Stimulated activated naive CD4-positive, alpha-beta T cell treated with Interleukin-2 at 50 U/mL for 16 hours (primary cell): ENCODE results near the gene LTA.

Source experiments
- DNase-seq: peaks from one replicate; lab custom pipeline; 2025; lab: John Stamatoyannopoulos, UW

LTA gene

GRCh38 chr6:31541658-31542521, 30.2 kb upstream of the LTA start, which contains the start of gene DDX39B:
Gene DDX39B (minus strand): TSS chr6:31542003. CDS start chr6:31540532, 1,471 bp downstream.
- DNase-seq = peak; percentile 94

DNA sequence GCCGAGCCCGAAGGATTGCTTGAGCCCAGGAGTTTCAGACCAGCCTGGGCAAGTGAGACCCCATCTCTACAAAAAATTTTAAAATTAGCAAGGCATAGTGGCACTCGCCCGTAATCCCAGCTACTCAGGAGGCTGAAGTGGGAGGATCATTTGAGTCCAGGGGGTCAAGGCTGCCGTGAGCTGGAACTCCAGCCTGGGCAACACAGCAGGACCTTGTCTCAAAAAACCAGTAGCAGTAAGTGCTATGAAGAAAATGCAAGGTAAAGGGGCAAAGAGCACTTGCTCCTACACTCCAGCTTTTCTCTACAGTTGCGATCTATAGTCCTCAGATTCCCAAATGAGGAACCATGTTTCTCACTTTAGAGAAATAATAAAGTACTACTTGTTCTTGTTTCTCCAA, 28.4 kb upstream of the LTA start:
- no peak for DNase-seq

DNA sequence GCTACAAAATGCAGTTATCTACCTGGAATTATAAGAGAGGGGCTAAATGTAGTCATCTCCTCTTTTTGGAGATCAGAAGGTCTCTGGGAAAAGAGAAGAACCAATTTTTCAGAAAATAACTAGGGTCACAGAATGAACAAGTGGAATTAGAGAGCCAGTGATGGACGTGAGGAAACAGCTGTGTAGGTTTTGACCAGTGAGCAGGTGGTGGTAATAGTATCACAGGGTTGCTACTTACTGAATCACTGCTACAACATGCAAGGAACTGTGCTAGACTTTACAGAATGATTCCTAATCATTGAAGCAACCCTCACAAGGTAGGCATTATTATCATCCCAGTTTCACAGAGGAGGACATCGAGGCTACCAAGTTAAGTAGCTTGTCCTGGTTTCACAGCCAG, 27.4 kb upstream of the LTA start:
- no peak for DNase-seq

- no peak for DNase-seq
Observed at GRCh38 chr6:31545291-31545690, 26.8 kb upstream of the LTA start.

GRCh38 chr6:31546339-31546957, 25.6 kb upstream of the LTA start, which contains the start of gene ATP6V1G2:
Gene ATP6V1G2 (minus strand): TSS chr6:31546608. CDS start chr6:31546559, 49 bp downstream.
- DNase-seq = peak; percentile 85

GRCh38 chr6:31546958-31547726, 24.9 kb upstream of the LTA start, which contains the start of gene NFKBIL1:
Gene NFKBIL1 (plus strand): TSS chr6:31547608. CDS start chr6:31547695, 87 bp downstream.
- peak; percentile 91 for DNase-seq

DNA sequence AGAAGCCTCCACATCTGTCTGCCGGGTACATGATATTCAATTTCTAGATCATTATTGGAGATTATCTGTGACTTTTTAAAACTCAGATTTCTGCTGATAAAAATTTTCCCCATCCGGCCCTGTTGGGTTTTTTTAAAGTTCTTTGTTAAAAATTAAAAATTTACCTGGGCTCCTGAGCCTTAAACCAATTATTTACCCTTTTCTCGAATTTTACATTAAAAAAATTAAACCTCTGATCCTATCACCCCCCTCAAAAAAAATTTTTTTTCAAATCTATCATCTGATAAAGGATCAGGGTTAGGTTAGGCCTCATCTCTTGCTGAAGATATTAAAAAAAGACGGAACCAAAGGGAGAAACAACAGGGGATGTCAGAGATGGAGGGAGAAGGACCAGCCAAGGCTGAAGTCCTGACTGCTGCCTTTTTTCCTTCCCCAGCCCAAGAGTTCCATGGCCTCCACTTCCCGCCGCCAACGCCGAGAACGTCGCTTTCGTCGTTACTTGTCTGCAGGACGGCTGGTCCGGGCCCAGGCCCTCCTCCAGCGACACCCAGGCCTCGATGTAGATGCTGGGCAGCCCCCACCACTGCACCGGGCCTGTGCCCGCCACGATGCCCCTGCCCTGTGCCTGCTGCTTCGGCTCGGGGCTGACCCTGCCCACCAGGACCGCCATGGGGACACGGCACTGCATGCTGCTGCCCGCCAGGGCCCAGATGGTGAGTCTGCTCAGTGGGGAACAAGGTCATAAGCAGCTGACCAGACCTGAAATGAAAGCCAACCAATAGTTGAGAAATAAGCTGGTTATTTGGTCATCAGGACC, 24.2 kb upstream of the LTA start:
- no peak for DNase-seq

GRCh38 chr6:31548544-31548873, 23.6 kb upstream of the LTA start:
- DNase-seq = no peak

GRCh38 chr6:31551371-31551770, 20.7 kb upstream of the LTA start:
- peak; percentile 55 for DNase-seq

DNA sequence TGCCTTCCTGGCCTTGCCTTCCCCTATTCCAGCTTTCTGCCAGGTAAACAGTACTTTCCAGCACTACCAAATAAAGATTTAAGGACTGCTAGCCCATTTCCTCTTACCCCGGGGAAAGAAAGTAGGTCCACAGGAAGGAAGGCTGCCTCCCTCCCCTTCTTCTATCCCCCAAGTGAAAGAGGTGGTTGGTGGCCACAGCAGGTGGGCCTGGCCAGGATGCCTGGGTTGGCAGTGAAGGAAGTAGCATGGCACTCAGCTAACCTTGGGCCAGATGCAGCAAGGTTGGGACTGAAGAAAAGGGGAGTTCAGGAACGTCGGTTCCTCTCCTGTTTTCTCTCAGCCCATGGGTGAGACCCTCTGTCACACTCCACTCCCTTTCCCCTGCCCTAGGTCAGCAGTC, 15.8 kb upstream of the LTA start:
- DNase-seq = no peak

DNA sequence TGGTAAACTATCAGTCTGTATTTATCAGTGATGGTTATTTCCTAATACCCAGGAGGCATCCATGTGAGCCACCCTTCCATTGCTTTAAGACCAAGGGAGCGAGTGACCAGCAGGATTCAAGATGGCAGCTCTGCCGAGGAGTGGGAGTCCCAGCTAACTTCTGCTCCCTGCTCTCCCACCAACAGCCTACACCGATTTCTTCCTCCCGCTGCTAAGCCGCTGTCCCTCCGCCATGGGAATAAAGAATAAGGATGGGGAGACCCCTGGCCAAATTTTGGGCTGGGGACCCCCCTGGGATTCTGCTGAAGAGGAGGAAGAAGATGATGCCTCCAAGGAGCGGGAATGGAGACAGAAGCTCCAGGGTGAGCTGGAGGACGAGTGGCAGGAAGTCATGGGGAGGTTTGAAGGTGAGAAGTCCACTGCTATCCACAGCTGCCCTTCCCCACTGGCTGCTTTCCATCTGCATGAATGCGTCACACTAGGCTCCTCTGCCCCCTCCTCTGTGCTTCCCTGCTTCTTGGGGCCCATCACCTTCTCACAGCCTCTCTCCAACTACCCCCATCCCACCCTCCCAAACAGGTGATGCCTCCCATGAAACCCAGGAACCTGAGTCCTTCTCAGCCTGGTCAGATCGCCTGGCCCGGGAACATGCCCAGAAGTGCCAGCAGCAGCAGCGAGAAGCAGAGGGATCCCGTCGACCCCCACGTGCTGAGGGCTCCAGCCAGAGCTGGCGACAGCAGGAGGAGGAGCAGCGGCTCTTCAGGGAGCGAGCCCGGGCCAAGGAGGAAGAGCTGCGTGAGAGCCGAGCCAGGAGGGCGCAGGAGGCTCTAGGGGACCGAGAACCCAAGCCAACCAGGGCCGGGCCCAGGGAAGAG, 14.4 kb upstream of the LTA start:
- no peak for DNase-seq

- DNase-seq = no peak
Observed at GRCh38 chr6:31558318-31558625, 13.8 kb upstream of the LTA start.

GRCh38 chr6:31558631-31559500, 13.2 kb upstream of the LTA start:
- DNase-seq = peak; percentile 78

GRCh38 chr6:31559606-31559957, 12.5 kb upstream of the LTA start:
- no peak for DNase-seq

DNA sequence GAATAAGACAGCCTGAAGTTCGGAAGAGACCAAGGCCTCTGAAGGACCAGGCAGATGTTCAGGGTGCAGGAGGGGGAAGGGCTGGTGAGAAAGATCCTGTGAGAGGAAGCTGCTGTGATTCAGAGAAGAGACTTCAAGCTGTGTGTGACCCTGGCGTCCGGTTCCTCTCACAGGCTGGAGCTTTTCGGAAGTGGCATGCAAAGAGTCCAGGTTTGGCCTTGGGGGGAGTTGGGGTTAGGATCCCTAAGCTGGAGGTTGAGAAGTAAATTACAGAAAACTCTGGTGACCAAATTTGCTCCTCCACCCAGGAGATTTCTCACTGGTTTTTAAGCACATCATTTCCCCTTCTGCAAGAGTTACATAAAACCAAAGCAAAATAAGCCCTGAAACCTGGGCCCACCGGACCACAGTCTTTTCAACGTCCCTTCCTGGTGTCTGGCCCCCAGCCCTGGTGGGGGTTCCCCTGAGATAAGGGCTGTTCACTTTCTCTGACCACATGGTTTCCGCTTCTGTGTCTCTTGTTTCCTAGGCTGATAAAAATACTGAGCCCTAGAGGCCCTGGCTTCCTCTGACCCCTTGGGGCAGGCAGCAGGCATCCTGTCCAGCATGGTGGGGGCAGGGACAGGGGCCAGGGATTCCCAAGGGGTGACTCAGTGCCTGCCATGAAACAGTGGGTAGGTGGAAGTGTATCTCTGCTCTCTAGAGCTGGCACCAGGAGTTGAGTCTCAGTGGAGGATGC, 12.0 kb upstream of the LTA start:
- DNase-seq = peak; percentile 45

DNA sequence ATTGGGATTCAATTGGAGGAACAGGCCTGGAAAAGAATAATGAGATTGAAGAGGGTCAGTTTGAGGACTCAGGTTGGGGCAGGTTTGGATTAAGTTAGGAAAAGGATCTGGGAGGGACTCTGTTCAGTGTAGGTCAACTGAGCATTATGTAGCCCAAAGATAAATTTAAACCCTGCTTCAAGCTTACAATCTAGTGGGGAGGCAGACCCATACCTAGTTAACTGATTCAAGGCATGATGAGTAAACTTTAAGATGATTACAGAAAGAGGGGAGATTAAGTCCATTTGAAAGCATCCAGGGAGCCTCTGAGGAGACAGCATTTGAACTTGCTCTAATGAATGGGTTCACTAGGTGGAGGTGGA, 11.4 kb upstream of the LTA start:
- no peak for DNase-seq

GRCh38 chr6:31567531-31568370, 4.3 kb upstream of the LTA start:
- DNase-seq = no peak

DNA sequence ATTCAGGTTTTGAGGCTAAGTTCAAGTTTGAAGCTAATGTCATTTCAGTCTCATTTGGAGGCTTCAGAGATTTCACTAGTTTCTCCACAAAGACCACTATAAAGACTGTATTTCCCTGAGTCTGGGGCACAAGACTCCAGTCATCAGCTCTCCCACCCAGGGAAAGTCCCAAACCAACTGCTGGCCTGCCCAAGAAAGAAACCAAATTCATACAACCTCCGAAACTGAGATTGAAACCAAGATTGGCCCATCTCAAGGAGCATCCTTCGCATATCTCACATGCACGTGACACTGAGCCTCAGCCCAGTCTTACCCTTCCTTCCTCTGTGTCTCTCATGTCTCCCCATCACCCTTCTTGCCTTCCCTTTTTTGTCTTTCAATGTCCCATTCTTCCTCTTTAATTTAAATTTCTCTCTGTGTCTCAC, 3.5 kb upstream of the LTA start:
- peak; percentile 77 for DNase-seq
